ENCODE results near the gene KCTD11. TPM values are rescaled to one million over a fixed set of nuclear protein-coding genes. Genes with fewer than 3 reads are reported as not detected.

The KCTD11 gene
- total RNA-seq (2022; extraction: Qiagen RNA extraction; ENCODE audit: low read depth), result 10.1 to 14.9 TPM (median 13.1 TPM) in 5 replicates

GRCh38 chr17:7351665-7352502, at the start of gene KCTD11:
Gene KCTD11 (plus strand): TSS chr17:7352162.

GRCh38 chr17:7306911-7307685, 44.9 kb upstream of the KCTD11 start, which contains the start of gene EIF5A:
Gene EIF5A (plus strand): TSS chr17:7307628. CDS start chr17:7309636, 2,008 bp downstream.

GRCh38 chr17:7314719-7315569, 37.0 kb upstream of the KCTD11 start, which contains the start of gene GPS2:
Gene GPS2 (minus strand): TSS chr17:7315360. CDS start chr17:7315052, 308 bp downstream.

GRCh38 chr17:7328840-7329373, 23.1 kb upstream of the KCTD11 start, which contains the start of gene NEURL4:
Gene NEURL4 (minus strand): TSS chr17:7329335. CDS start chr17:7329312, 23 bp downstream.

GRCh38 chr17:7336240-7337175, 15.5 kb upstream of the KCTD11 start, which contains the start of gene ACAP1:
Gene ACAP1 (plus strand): TSS chr17:7336529. CDS start chr17:7336735, 206 bp downstream.

GRCh38 chr17:7355053-7355452, 3.1 kb downstream of the KCTD11 start, which contains the start of gene TMEM95:
Gene TMEM95 (plus strand): TSS chr17:7355156. CDS start chr17:7355205, 49 bp downstream.

GRCh38 chr17:7380855-7381683, 29.1 kb downstream of the KCTD11 start, which contains the start of gene TNK1:
Gene TNK1 (plus strand): TSS chr17:7381089. CDS start chr17:7382927, 1,838 bp downstream.

GRCh38 chr17:7394452-7395191, 42.7 kb downstream of the KCTD11 start, which contains the start of gene PLSCR3:
Gene PLSCR3 (minus strand): TSS chr17:7394525. CDS start chr17:7394110, 415 bp downstream.

GRCh38 chr17:7403977-7404736, 52.2 kb downstream of the KCTD11 start, which contains the start of gene TMEM256:
Gene TMEM256 (minus strand): TSS chr17:7404097. CDS start chr17:7404084, 13 bp downstream.

Other genes with a start within 250 kb of the KCTD11 start
- gene ASGR2, start 237.3 kb upstream of the KCTD11 start, total RNA-seq (2022; extraction: Qiagen RNA extraction; ENCODE audit: low read depth), result 0.17 TPM in 1 of 5 replicates, not detected in the others
- gene ASGR1, start 172.8 kb upstream of the KCTD11 start, total RNA-seq (2022; extraction: Qiagen RNA extraction; ENCODE audit: low read depth), result 0.69 to 2.2 TPM (median 1.1 TPM) in 5 replicates
- 5.1 to 8.9 TPM (median 7.9 TPM) in 5 replicates for gene DLG4, start 132.3 kb upstream of the KCTD11 start, total RNA-seq (2022; extraction: Qiagen RNA extraction; ENCODE audit: low read depth)
- 303 to 481 TPM (median 423 TPM) in 5 replicates for gene ACADVL, start 132.2 kb upstream of the KCTD11 start, total RNA-seq (2022; extraction: Qiagen RNA extraction; ENCODE audit: low read depth)
- 23.8 to 44.5 TPM (median 38.9 TPM) in 5 replicates for gene DVL2, start 117.6 kb upstream of the KCTD11 start, total RNA-seq (2022; extraction: Qiagen RNA extraction; ENCODE audit: low read depth)
- 82.5 to 108 TPM (median 92.1 TPM) in 5 replicates for gene PHF23, start 112.7 kb upstream of the KCTD11 start, total RNA-seq (2022; extraction: Qiagen RNA extraction; ENCODE audit: low read depth)
- 646 to 813 TPM (median 659 TPM) in 5 replicates for gene GABARAP, start 109.7 kb upstream of the KCTD11 start, total RNA-seq (2022; extraction: Qiagen RNA extraction; ENCODE audit: low read depth)
- 216 to 257 TPM (median 229 TPM) in 5 replicates for gene CTDNEP1, start 100.4 kb upstream of the KCTD11 start, total RNA-seq (2022; extraction: Qiagen RNA extraction; ENCODE audit: low read depth)
- 101 to 153 TPM (median 123 TPM) in 5 replicates for gene ELP5, start 99.9 kb upstream of the KCTD11 start, total RNA-seq (2022; extraction: Qiagen RNA extraction; ENCODE audit: low read depth)
- gene CLDN7, start 89.7 kb upstream of the KCTD11 start, total RNA-seq (2022; extraction: Qiagen RNA extraction; ENCODE audit: low read depth), result 0.29 to 2.9 TPM (median 1.6 TPM) in 5 replicates
- gene SLC2A4, start 70.4 kb upstream of the KCTD11 start, total RNA-seq (2022; extraction: Qiagen RNA extraction; ENCODE audit: low read depth), result 0.20 to 0.42 TPM (median 0.27 TPM) in 5 replicates
- gene YBX2, start 57.5 kb upstream of the KCTD11 start, total RNA-seq (2022; extraction: Qiagen RNA extraction; ENCODE audit: low read depth), result 0.19 to 0.84 TPM (median 0.47 TPM) in 5 replicates
- gene EIF5A, start 44.5 kb upstream of the KCTD11 start, total RNA-seq (2022; extraction: Qiagen RNA extraction; ENCODE audit: low read depth), result 1,510 to 1,758 TPM (median 1,707 TPM) in 5 replicates
- 96.6 to 116 TPM (median 107 TPM) in 5 replicates for gene GPS2, start 36.8 kb upstream of the KCTD11 start, total RNA-seq (2022; extraction: Qiagen RNA extraction; ENCODE audit: low read depth)
- 17.1 to 38.9 TPM (median 32.2 TPM) in 5 replicates for gene NEURL4, start 22.8 kb upstream of the KCTD11 start, total RNA-seq (2022; extraction: Qiagen RNA extraction; ENCODE audit: low read depth)
- 2.9 to 5.3 TPM (median 3.1 TPM) in 5 replicates for gene ACAP1, start 15.6 kb upstream of the KCTD11 start, total RNA-seq (2022; extraction: Qiagen RNA extraction; ENCODE audit: low read depth)
- gene TMEM95, start 3.0 kb downstream of the KCTD11 start, total RNA-seq (2022; extraction: Qiagen RNA extraction; ENCODE audit: low read depth), result not detected in 5 replicates
- 1.3 to 1.9 TPM (median 1.8 TPM) in 5 replicates for gene TNK1, start 28.9 kb downstream of the KCTD11 start, total RNA-seq (2022; extraction: Qiagen RNA extraction; ENCODE audit: low read depth)
- gene PLSCR3, start 42.4 kb downstream of the KCTD11 start, total RNA-seq (2022; extraction: Qiagen RNA extraction; ENCODE audit: low read depth), result 29.3 to 48.8 TPM (median 39.6 TPM) in 5 replicates
- gene TMEM256, start 51.9 kb downstream of the KCTD11 start, total RNA-seq (2022; extraction: Qiagen RNA extraction; ENCODE audit: low read depth), result 179 to 229 TPM (median 210 TPM) in 5 replicates
- gene NLGN2, start 55.7 kb downstream of the KCTD11 start, total RNA-seq (2022; extraction: Qiagen RNA extraction; ENCODE audit: low read depth), result 11.6 to 21.8 TPM (median 19.1 TPM) in 5 replicates
- not detected in 5 replicates for gene SPEM1, start 68.2 kb downstream of the KCTD11 start, total RNA-seq (2022; extraction: Qiagen RNA extraction; ENCODE audit: low read depth)
- gene SPEM2, start 73.5 kb downstream of the KCTD11 start, total RNA-seq (2022; extraction: Qiagen RNA extraction; ENCODE audit: low read depth), result not detected in 5 replicates
- gene SPEM3, start 76.7 kb downstream of the KCTD11 start, total RNA-seq (2022; extraction: Qiagen RNA extraction; ENCODE audit: low read depth), result not detected in 5 replicates
- gene TMEM102, start 83.3 kb downstream of the KCTD11 start, total RNA-seq (2022; extraction: Qiagen RNA extraction; ENCODE audit: low read depth), result 9.4 to 14.9 TPM (median 13.7 TPM) in 5 replicates
- 0.99 to 1.7 TPM (median 1.0 TPM) in 5 replicates for gene FGF11, start 87.3 kb downstream of the KCTD11 start, total RNA-seq (2022; extraction: Qiagen RNA extraction; ENCODE audit: low read depth)
- 6.9 to 9.9 TPM (median 9.7 TPM) in 5 replicates for gene CHRNB1, start 92.9 kb downstream of the KCTD11 start, total RNA-seq (2022; extraction: Qiagen RNA extraction; ENCODE audit: low read depth)
- 18.5 to 27.9 TPM (median 24.6 TPM) in 5 replicates for gene ZBTB4, start 127.5 kb downstream of the KCTD11 start, total RNA-seq (2022; extraction: Qiagen RNA extraction; ENCODE audit: low read depth)
- not detected in 5 replicates for gene SLC35G6, start 129.3 kb downstream of the KCTD11 start, total RNA-seq (2022; extraction: Qiagen RNA extraction; ENCODE audit: low read depth)
- gene POLR2A, start 132.2 kb downstream of the KCTD11 start, total RNA-seq (2022; extraction: Qiagen RNA extraction; ENCODE audit: low read depth), result 47.9 to 98.5 TPM (median 85.3 TPM) in 5 replicates
- 7.8 to 14.5 TPM (median 12.5 TPM) in 5 replicates for gene TNFSF12, start 196.9 kb downstream of the KCTD11 start, total RNA-seq (2022; extraction: Qiagen RNA extraction; ENCODE audit: low read depth)
- gene TNFSF13, start 206.6 kb downstream of the KCTD11 start, total RNA-seq (2022; extraction: Qiagen RNA extraction; ENCODE audit: low read depth), result 0.09 to 1.5 TPM (median 0.57 TPM) in 5 replicates
- 96.5 to 108 TPM (median 105 TPM) in 5 replicates for gene SENP3, start 209.8 kb downstream of the KCTD11 start, total RNA-seq (2022; extraction: Qiagen RNA extraction; ENCODE audit: low read depth)
- 23.3 to 40.6 TPM (median 33.0 TPM) in 5 replicates for gene CD68, start 227.5 kb downstream of the KCTD11 start, total RNA-seq (2022; extraction: Qiagen RNA extraction; ENCODE audit: low read depth)
- gene MPDU1, start 231.7 kb downstream of the KCTD11 start, total RNA-seq (2022; extraction: Qiagen RNA extraction; ENCODE audit: low read depth), result 110 to 132 TPM (median 116 TPM) in 5 replicates
- gene SOX15, start 237.9 kb downstream of the KCTD11 start, total RNA-seq (2022; extraction: Qiagen RNA extraction; ENCODE audit: low read depth), result 0.22 to 0.34 TPM (median 0.30 TPM) in 5 replicates